Keratinocyte (primary cell): ENCODE results near the gene ANGEL2.

ENCODE experiments used
- CTCF ChIP-seq, 3 experiments: IDR thresholded peaks in 1 of 3; conservative IDR thresholded peaks in 1 of 3; optimal IDR thresholded peaks in 1 of 3; 2 replicates in 2 of 3; 3 replicates in 1 of 3; pipeline versions ENCODE3 to v1.5.1; 2011; ENCODE audit warnings: low read length in 3 of 3, mild to moderate bottlenecking in 3 of 3, moderate library complexity in 2 of 3, control low read depth in 1 of 3, inconsistent platforms in 1 of 3; ENCODE audit not compliant: insufficient read depth in 2 of 3; ENCODE audit errors: extremely low read depth in 1 of 3
- EZH2 ChIP-seq: IDR thresholded peaks from one replicate; pipeline ENCODE4 v1.6.1; 2012; ENCODE audit warnings: inconsistent platforms, mild to moderate bottlenecking, low read length, moderate library complexity

GRCh38 chr1:212946872-212947271 is 68.8 kb downstream of the ANGEL2 start:
- TF ChIP-seq CTCF (optimal IDR thresholded peaks at IDR 0.05 in 1 of 3, IDR thresholded peaks at IDR 0.05 in 1 of 3, conservative IDR thresholded peaks at IDR 0.05 in 1 of 3; ENCODE audit: extremely low read depth in 1 of 3, insufficient read depth in 2 of 3, low read length in 3 of 3) = no peak
- no peak for TF ChIP-seq EZH2
